OCI-LY1 (cell line): ENCODE data around the gene ERGIC1.

Experiments used
- H2AFZ ChIP-seq: fragments of 200-600 bp; sonication (generic), shearing (Covaris generic); 2 replicates; pipeline ENCODE4 v1.6.0; 2014; ENCODE audit warnings: antibody characterized with exemption, mild to moderate bottlenecking, low read length
- H3F3A ChIP-seq: fragments of 200-600 bp; sonication (generic), shearing (Covaris generic); 2 replicates; pipeline ENCODE4 v1.6.0; 2014; ENCODE audit warnings: mild to moderate bottlenecking, antibody characterized with exemption, low read length, moderate library complexity; ENCODE audit not compliant: insufficient read depth
- H3K27ac ChIP-seq: fragments of 200-600 bp; sonication (generic); 2 replicates; pipeline ENCODE4 v1.5.1; 2014; ENCODE audit warnings: low read length, mixed run types, mild to moderate bottlenecking, low read depth; ENCODE audit not compliant: poor library complexity, severe bottlenecking
- H3K27me3 ChIP-seq: fragments of 200-600 bp; sonication (generic); 2 replicates; pipeline ENCODE4 v1.6.0; 2014; ENCODE audit warnings: antibody characterized with exemption, mild to moderate bottlenecking, low read length, moderate library complexity; ENCODE audit not compliant: insufficient read depth
- H3K36me3 ChIP-seq: fragments of 200-600 bp; sonication (generic); 2 replicates; pipeline ENCODE4 v1.6.1; 2014; ENCODE audit warnings: mild to moderate bottlenecking, antibody characterized with exemption, low read length, moderate library complexity, mixed read lengths; ENCODE audit not compliant: insufficient read depth
- H3K4me1 ChIP-seq: fragments of 200-600 bp; sonication (generic); 2 replicates; pipeline ENCODE4 v1.5.1; 2014; ENCODE audit warnings: mild to moderate bottlenecking, low read length, moderate library complexity; ENCODE audit not compliant: insufficient read depth, severe bottlenecking
- H3K4me2 ChIP-seq: fragments of 200-600 bp; sonication (generic), shearing (Covaris generic); 2 replicates; pipeline ENCODE4 v1.6.1; 2014; ENCODE audit warnings: low read length
- H3K4me3 ChIP-seq: fragments of 200-600 bp; sonication (generic); 2 replicates; pipeline ENCODE4 v1.5.1; 2014; ENCODE audit warnings: low read length, low read depth, mild to moderate bottlenecking, mixed read lengths; ENCODE audit not compliant: poor library complexity, severe bottlenecking
- H3K79me2 ChIP-seq: fragments of 200-600 bp; shearing (Covaris generic); 2 replicates; pipeline ENCODE4 v1.6.1; 2016; ENCODE audit warnings: mixed run types, low read length, mixed read lengths; ENCODE audit not compliant: insufficient read depth
- H3K9ac ChIP-seq: fragments of 200-600 bp; sonication (generic), shearing (Covaris generic); 2 replicates; pipeline ENCODE4 v1.6.1; 2014; ENCODE audit warnings: mild to moderate bottlenecking, low read length, mixed read lengths
- H3K9me2 ChIP-seq: fragments of 200-600 bp; sonication (generic), shearing (Covaris generic); 2 replicates; pipeline ENCODE4 v1.6.1; 2014; ENCODE audit warnings: low read depth, mild to moderate bottlenecking, low read length, mixed read lengths
- H3K9me3 ChIP-seq: fragments of 200-600 bp; shearing (Covaris generic); 2 replicates; pipeline ENCODE4 v1.6.1; 2014; ENCODE audit warnings: low read length, mixed read lengths
- H4K20me1 ChIP-seq: fragments of 200-600 bp; sonication (generic), shearing (Covaris generic); 2 replicates; pipeline ENCODE4 v1.6.0; 2016; ENCODE audit warnings: mild to moderate bottlenecking, low read length; ENCODE audit not compliant: insufficient read depth
- CTCF ChIP-seq: fragments of 200-600 bp; sonication (generic), shearing (Covaris generic); IDR thresholded peaks from 2 replicates; pipeline ENCODE4 v1.5.1; 2017; ENCODE audit warnings: mild to moderate bottlenecking, antibody characterized with exemption, low read length, moderate library complexity, mixed read lengths
- EZH2 ChIP-seq: fragments of 200-600 bp; sonication (generic), shearing (Covaris generic); IDR thresholded peaks from 2 replicates; pipeline ENCODE4 v1.8.0; 2017; ENCODE audit warnings: borderline replicate concordance, mixed run types, mild to moderate bottlenecking, antibody characterized with exemption, low read length, moderate library complexity, mixed read lengths

The ERGIC1 gene

GRCh38 chr5:172972552-172972951 is 138.5 kb downstream of the ERGIC1 start:
- Histone ChIP-seq H3K4me3 (no peak overlapping the region), H3K4me2 (no peak overlapping the region), H3K79me2 (no peaks in the 10 kb centered on the region), H3K9ac (no peak overlapping the region), H3K27ac (no peak overlapping the region), H3K27me3 (no peaks in the 10 kb centered on the region), H3F3A (no peaks in the 10 kb centered on the region), H3K9me2 (no peaks in the 10 kb centered on the region), H3K4me1 (no peaks in the 10 kb centered on the region), H4K20me1 (no peaks in the 10 kb centered on the region), H2AFZ (no peak overlapping the region), H3K9me3 (no peaks in the 10 kb centered on the region), H3K36me3 (peaks cover 13% of the 10 kb centered on the region; the same call in 1 of the 2 replicates)
- TF ChIP-seq CTCF (no peak), EZH2 (no peak)

GRCh38 chr5:172973127-172973916 is 139.3 kb downstream of the ERGIC1 start:
- Histone ChIP-seq H3K79me2 (no peaks in the 10 kb centered on the region), H3K9ac (no peak overlapping the region), H3K36me3 (peaks cover 13% of the 10 kb centered on the region; the same call in 1 of the 2 replicates), H3K9me3 (no peaks in the 10 kb centered on the region), H3K27me3 (no peaks in the 10 kb centered on the region), H3K27ac (no peak overlapping the region), H4K20me1 (no peaks in the 10 kb centered on the region), H2AFZ (no peak overlapping the region), H3K4me2 (no peak overlapping the region), H3K4me1 (no peaks in the 10 kb centered on the region), H3K4me3 (no peak overlapping the region), H3K9me2 (no peaks in the 10 kb centered on the region), H3F3A (no peaks in the 10 kb centered on the region)
- TF ChIP-seq EZH2 (no peak), CTCF (no peak)

- H2AFZ ChIP-seq: no peak overlapping the region
- H3K4me1 ChIP-seq: no peaks in the 10 kb centered on the region
- peaks cover 13% of the 10 kb centered on the region; the same call in 1 of the 2 replicates for H3K36me3 ChIP-seq
- no peak for TF ChIP-seq EZH2
- no peak for TF ChIP-seq CTCF
- H4K20me1 ChIP-seq: no peaks in the 10 kb centered on the region
- no peak overlapping the region for H3K27ac ChIP-seq
- H3F3A ChIP-seq: no peaks in the 10 kb centered on the region
- no peak overlapping the region for H3K4me2 ChIP-seq
- H3K79me2 ChIP-seq: no peaks in the 10 kb centered on the region
- no peak overlapping the region for H3K4me3 ChIP-seq
- no peaks in the 10 kb centered on the region for H3K9me2 ChIP-seq
- H3K27me3 ChIP-seq: no peaks in the 10 kb centered on the region
- no peaks in the 10 kb centered on the region for H3K9me3 ChIP-seq
- H3K9ac ChIP-seq: no peak overlapping the region
Measured at GRCh38 chr5:172973931-172974330, 139.9 kb downstream of the ERGIC1 start.
